HG02885 (cell line): ENCODE results near the gene COL5A2.

ENCODE experiments used
- ATAC-seq: cut with Tn5 transposase; IDR thresholded peaks from one replicate; pipeline ENCODE4 v1.9.1; 2021; ENCODE audit warnings: mild to moderate bottlenecking; ENCODE audit not compliant: unreplicated experiment, poor library complexity

COL5A2 gene

DNA sequence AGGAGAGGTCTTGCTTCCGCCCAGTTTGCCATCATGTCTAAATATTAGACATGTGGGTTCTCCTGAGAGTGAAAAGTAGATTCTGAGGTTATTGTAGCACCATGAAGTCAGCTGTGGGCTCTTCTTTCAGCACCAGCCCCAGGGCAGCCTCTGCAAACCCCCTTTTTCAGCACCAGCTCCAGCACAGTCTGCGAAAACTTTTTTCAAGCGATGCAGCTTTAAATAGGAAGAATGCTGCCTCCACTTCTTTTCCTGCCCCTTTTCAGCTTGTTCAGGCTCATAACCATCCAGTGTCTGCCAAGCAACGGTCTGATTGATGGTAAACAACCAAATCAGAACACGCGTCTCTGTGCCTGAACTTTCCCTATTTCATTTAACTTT is at the start of gene COL5A2:
COL5A2 (minus strand) TSS at position 192 of the 381 bp plus-strand sequence; CDS start at position 35, 157 bp downstream.
- ATAC-seq = no peak

DNA sequence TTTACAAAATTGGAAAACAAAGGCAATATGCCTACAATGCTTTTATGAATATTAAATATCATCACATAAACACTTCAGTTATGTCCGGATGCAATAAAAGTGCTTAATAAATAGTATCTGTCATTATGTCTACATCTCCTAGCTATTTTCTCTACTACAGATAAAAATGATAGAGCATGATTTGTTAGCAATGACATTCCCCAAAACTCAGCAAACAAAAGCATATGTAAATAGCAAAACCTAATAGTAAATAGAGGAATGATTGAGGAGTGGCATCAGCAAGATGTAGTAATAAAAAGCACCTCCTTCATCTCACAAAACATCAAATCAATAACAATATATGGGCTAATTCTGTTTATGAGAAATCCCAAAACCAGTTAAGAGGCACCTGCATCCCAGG is 46.5 kb upstream of the COL5A2 start:
- ATAC-seq = no peak

DNA sequence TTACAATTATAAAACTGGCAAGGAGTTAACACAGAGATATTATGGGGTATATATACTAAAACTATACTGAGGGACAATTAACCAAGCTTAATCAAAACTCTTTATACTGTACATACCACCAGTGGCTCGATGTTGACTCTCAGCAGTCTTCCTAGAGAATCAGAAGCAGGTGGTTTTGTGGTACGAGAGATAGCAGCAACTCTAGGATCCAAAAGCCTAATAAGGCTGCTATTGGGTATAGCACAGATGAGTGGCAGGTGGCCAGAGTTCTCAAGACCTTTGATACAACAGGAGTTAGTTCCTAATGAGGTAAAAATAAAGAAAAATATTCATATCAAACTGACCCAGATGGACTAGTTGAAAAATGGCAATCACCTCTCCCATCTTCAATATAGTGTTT is 45.5 kb upstream of the COL5A2 start:
- ATAC-seq = no peak

DNA sequence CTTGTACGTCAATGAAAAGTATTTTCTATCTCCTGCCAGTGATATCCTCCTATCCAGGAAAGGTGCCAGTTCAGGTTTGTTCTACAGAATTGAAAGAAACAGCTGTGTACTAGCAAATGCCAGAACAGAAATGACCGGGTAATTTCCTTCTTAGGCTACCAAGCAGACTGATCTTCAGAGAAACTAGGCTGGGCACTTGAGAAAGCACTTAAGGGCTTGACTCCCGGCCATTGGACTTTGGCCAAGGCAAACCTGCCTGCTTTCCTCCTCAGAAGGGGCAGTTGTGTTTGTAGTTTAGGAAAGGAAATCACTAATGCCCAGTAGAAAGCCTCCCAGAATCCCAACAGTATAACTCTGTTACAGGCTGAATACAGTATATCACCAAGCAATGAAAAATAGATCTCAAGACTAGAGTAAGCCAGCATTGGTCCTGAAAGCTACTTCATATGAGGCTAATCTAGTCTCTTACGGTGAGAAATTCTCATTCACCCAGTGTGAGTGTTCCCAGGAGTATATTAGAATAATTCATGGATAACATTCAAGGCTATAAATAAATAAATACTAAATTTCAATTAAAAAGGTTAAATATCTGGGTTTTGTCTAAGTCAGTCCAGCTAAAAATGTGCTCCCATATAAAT is 43.0 kb upstream of the COL5A2 start:
- ATAC-seq = no peak

DNA sequence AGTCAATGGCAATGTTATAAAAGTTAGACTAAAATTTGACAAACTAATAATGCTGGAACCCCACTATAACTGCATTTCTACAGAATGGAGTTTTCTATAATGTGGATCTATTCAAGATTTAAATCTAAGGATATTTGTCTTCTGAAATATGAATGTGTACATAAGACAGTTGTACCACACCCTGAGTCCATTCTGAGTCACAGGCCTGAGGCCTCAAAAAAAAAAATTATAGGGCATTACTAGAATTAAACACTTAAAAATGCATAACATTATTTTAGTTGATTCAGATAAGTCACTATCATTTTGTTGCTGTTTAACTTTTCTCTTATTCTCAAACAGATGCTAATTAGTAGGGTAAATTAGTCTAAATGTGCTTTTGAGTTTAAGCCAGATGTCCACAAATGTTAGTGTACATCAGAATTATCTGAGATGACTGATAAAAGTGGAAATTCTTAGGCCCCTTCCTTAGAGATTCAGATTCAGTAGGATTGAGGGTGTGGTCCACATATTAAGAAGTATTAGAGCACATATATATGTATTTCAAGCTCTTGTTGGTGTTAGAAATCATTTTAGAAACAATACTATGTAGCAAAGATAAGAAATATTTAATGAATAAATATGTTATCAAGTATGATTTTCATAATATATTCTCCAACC is 42.4 kb upstream of the COL5A2 start:
- ATAC-seq = no peak

DNA sequence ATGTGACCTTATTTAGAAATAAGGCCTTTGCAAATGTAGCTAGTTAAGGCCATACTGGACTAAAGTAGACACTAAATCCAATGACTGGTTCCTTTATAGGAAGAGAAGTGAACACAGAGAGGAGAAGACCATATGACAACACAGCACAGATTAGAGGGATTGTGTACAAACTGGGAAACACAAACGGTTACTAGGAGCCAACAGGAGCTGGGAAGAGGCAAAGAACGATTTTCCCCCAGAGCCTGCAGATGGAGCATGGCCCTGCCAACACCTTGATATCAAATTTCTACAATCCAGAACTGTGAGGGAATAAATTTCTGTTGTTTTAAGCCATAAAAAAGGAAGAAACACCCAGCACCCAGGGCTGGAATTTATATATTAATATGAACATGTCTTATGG is 38.7 kb upstream of the COL5A2 start:
- ATAC-seq = no peak

DNA sequence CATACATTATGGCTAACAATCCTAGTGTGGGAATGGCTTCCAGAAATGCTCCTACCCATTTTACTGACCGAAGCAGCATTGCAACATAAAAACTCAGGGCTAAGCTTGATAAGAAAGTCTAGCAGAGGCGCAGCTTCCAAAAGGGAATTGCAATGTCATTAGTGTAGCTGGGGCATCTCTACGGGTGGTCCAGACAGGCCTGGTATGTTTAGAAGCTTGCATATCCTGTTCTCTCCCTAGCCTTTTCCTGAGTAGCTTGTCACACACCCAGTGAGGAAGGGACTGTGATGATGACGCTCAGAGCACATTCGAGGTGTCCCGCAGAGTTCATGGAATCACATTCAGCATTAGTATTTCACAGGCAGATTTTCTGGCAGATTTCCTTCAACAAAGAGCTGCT is 38.0 kb upstream of the COL5A2 start:
- ATAC-seq = no peak

DNA sequence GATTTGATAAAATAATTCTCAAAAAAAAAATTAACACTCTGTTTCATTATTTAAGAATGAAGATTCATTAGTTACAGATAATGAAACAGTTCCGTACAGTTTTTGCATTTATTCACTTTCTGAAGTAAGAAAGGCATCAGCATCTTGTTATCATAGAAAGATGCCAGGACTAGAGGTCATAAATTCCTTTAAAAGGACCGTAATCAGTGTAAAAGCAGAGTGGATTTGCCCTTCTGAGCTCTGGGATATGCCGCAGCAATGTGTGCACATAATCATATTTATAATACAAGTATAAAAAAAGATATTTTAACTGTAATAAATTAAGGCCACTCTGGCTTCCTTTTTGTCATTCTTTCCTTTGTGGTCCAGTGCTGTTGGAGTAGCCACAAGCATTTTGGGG is 37.5 kb upstream of the COL5A2 start:
- no peak for ATAC-seq

DNA sequence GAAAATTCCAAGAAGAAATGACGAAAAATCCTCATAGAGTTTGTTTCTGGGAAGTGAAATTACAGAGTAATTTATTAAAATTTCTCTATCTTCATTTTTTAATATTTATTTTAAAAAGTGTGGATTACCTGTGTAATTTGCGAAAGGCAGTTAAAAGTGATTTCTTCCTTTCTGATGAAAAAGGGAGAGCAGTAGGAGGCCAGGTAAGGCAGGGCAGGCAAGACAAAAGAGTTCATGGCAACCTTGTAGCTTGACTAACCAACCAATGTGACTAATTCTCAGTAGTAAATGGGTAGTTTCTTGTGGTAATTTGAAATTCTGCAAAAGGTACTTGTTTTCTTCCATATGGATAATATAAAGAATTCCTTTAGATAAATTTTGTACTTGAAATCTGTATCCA is 34.9 kb upstream of the COL5A2 start:
- no peak for ATAC-seq

DNA sequence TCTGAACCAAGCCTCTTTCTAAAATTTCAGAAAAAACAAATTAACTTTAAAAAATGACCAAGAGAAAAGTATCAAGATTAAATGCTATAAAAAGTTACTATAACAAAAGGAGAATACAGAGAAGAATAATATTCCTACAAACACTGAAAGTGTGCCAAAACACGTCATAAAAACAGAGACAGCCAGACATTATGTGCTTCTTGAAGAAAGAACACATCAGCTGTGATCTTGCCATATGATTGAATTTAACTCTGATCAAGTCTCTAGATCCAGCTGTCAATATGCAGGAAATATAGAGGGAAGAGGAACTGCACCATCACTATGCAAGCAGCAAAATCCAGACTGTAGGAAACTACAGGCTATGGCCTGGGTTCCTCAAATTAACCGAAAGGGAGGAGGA is 33.7 kb upstream of the COL5A2 start:
- ATAC-seq = no peak

DNA sequence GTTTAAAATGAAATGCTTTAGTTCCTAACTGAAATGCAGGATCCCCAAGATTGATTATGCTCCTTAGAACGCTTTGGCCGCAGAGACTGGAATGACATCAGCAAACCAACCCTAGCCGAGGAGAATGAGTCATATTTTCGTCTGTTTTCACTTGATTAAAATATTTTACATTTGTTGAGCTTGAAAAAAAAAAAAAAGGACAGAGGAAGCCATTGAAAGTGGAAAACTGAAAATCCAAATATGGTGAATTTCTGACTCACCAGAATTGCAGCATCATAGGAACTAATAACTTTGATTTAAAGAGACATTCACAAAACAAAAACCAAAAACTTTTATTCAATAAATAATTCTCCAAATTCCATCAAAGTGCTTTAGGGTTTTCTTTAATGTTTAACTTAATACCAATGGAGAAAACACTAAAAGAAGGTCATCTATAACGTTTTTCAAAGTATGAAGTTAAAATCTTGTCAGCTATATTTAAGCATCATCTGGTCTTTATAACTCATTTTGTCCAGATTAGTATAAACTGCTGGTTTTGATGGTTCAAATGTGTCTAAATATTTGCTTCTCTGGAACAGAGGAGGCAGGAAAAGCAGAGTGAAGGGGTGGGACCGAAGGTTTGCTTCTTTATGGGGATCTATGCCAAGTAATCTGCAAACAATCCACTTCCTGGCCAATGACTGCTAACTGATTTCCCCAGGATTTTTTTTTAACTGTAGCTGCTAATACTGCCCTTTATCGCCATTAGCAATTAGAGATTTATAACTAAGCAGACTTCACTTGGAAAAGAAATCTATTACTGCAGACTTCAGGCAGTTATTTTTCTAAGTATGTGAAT is 30.9 kb upstream of the COL5A2 start:
- peak; percentile 56 for ATAC-seq

DNA sequence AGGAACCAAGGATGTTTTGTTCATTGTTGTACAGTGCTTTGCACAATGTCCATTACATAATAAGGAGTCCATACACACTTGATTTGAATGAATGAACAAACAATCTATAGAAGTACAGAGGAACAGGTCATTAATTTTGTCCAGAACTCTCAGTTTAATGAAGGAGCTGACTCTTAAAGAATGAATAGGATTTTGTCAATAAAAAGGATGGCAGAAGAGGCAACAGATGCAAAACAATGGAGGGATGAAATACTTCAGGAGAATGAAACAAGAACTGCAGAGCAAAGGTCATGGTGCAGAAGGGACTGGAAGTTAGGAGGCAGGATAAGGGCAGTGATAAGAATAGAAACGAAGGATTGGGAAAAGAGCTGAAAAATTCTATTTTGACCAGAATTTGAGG is 28.7 kb upstream of the COL5A2 start:
- no peak for ATAC-seq

DNA sequence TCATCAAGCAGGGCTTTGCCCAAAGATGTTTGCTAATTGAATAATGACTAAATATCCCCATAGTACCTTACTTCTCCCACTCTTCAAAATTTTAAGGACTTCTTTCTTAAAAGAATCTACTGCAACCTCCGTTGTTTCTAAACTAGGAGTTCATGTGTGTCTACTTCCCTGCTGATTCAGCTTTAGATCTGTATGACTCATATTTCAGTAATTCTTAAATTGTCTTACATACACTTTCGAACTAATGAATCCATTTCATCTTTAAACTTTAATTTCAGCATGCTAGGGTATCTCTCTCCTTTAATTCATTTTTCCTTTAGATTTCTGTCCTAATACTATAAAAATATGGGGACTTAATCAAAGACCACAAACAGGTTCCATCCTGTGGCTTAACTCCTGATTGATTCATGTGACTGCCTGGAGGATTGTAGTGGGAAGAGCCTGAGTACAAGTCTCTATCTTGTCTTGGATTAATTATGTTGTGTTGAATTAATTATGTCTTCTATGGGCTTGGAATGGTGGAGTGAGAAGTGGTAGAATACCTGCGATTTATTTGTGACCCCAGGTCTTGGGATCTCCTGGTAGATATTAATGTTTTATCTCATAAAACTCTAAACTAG is 24.9 kb upstream of the COL5A2 start:
- no peak for ATAC-seq

DNA sequence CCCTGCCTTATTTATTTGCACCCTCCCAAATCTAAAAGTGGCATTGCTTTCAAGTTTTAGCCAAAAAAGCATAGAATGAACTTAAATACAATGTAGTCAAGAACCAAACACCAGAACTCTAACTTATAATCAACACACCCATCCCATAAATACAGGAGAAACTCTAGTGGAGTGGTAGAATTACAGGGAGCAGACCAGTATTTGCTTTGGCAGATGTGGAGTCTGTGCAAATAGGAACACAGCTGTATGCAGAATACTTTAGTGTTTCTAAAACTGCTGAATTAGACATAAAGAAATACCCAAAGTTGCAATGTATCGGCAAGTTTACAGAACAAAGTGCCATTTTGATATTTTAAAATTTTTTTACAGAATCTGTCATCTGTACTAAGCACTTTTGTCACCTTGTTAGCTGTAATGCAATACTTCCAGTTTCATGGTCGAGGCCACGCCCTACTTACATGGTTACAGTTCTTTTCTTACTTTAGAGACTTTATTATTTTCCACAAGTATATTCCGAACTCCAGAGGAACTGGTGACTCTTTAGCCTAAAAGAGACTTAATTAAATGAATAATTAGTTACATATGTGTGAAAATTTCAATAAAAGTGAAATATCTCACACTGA is 23.7 kb upstream of the COL5A2 start:
- ATAC-seq = no peak

DNA sequence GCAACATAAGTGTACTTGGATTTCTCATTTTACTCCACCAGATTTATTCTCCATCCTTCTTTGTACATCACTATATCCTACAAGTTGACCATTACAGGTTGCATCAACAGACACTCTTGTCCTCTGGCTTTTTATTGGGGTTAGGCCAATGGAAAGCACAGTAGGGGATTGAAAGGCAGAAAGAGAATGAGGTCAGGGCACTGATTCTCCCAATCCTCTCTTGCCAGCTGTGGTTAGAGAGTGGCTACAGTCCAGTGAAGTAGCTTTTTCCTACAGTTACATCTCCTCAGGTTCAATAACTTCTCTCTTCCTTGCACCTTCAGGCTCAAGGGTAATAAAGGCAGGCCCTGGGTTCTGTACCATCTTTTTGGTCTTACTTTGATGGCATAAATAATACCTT is 20.2 kb upstream of the COL5A2 start:
- ATAC-seq = no peak

DNA sequence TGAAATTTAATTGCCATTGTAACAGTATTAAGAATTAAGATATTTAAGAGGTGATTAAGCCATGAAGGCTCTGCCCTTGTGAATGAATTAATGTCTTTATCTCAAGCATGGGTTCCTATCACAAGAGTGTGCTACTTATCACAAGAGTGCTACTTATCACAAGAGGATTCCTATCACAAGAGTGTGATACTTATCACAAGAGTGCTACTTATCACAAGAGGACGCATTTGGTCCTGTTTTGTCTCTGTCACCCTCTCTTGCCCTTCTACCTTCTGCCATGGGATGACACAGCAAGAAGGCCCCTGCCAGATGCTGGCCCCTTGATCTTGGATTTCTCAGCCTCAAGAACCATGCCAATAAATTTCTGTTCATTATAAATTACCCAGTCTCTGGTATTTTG is 13.2 kb upstream of the COL5A2 start:
- ATAC-seq = no peak

DNA sequence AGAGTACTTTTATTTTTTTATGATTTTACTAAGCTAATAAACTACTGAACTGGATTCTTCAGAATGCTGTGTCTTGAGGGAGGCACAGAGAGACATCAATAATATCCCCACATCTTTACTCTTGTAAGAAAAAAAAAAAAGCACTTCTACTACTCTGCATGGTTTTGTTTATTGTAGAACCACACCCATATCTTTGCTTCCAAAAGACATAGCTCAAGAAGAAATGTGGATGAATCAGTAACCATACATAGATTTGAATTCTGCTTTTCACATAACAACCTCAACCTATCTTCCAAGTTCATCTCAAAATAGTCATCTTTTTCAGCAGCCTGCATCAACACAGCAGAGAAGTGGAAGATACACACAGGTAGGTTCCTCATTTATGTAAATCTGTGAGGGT is 12.2 kb upstream of the COL5A2 start:
- no peak for ATAC-seq

DNA sequence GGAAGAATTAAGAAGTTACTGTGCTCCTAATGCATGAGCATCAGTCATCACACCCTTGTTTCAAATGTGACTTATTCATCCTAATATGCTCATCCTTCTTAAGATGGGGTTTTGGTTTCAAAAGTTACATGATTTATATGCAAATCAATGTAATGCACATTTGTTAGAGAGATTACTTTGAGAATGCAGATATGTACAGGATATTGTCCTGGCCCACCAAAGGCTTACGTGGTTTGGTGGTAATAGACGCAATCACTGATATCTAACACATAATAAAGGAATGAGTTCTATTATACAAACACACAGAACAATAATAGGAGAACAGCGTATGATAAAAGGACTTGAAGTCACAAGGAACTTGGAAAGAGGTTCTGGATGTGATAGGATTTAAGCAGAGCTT is 11.1 kb upstream of the COL5A2 start:
- ATAC-seq = no peak

DNA sequence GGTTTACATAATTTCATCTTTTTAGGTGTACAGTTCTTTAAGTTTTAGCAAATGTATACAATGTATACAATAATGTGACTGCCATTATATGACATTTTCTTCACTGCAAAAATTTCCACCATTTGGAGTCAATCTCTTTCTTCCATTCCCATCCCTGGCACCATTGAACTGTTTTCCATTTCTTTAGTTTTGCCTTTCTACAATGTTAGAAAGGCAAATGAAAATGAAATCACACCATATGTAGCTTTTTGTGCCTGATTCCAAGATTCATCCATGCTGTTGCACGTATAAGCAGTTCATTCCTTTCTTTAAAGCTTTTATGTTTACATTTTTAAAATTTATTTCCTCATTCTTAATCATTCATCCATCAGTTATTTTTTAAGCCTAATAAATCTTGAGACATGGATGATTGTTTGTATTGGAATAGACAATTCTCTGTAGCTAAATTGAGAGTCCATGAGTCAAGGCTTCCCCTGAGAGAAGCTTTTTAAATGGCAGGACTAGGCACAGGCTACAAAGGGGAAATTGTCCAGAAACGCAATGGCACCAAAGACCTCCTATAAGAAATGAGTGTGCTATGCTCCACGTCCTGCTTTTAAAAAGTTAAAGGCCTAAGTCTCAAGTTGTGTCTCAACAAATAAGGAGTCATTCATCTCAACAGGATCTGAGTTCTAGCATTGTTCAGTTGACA is 8.7 kb upstream of the COL5A2 start:
- no peak for ATAC-seq

DNA sequence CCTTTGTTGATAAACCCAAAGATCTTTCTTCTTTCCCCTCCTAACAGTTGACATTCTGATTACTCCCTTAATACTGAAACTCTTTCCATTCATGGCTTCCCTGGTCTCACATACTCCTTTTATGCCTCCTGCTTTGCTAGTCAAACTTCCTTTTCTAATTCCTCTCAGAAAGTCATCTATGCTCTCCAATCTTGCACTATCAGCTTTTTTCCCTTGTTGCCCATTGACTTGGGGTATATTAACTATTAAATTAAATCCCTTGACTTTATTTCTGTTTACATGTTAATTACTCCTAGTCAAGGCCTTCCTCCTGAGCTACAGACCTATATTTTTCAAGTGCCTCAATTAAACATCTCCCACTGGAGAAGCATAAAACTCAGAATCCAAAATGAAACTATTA is 3.6 kb upstream of the COL5A2 start:
- no peak for ATAC-seq
